HG02840 (cell line): ENCODE measurements around the gene PBX1.

Source experiments
- ATAC-seq: cut with Tn5 transposase; IDR thresholded peaks from one replicate; pipeline ENCODE4 v1.9.1; 2021; ENCODE audit warnings: mild to moderate bottlenecking, moderate library complexity, moderate number of reproducible peaks; ENCODE audit not compliant: unreplicated experiment, low FRiP score

PBX1 gene

DNA sequence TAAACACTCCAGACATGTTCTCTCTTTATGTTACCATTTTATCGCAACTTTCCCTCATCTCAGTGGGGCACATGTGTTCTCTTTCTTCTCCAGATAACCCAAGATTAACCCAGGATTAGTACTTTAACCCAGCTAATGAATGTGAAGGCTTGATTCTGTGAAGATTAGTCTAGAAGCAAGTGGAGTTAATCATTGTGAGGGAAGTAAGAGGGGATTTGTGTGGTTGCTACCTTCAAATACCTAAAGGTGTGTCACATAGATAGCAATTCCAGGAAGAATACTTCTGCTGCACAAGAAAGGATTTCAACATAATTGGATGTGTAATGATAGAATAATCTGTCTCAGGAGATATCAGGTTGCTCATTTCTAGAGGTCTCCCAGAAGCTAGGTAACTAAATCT lies 327.1 kb downstream of the PBX1 start:
- ATAC-seq: no peak

DNA sequence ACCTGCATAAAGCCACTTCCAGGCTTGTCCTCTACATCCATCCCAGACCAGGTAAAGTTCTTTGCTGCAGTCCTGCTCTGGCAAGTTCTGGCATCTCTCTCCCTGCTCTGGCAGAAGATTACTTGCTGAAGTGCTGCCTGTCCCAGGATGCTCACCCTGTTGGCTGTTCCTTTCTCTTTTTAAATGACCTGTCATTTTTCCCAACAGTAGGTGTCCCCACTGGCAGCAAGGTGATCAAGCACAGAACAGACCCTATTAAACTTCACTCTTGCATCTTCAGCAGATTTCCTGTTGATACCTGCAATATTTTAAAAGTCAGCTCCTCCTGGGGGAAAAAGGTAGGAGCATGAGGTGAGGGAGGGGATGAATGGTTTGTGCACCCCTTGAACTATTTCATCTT lies 332.6 kb downstream of the PBX1 start:
- ATAC-seq: no peak

DNA sequence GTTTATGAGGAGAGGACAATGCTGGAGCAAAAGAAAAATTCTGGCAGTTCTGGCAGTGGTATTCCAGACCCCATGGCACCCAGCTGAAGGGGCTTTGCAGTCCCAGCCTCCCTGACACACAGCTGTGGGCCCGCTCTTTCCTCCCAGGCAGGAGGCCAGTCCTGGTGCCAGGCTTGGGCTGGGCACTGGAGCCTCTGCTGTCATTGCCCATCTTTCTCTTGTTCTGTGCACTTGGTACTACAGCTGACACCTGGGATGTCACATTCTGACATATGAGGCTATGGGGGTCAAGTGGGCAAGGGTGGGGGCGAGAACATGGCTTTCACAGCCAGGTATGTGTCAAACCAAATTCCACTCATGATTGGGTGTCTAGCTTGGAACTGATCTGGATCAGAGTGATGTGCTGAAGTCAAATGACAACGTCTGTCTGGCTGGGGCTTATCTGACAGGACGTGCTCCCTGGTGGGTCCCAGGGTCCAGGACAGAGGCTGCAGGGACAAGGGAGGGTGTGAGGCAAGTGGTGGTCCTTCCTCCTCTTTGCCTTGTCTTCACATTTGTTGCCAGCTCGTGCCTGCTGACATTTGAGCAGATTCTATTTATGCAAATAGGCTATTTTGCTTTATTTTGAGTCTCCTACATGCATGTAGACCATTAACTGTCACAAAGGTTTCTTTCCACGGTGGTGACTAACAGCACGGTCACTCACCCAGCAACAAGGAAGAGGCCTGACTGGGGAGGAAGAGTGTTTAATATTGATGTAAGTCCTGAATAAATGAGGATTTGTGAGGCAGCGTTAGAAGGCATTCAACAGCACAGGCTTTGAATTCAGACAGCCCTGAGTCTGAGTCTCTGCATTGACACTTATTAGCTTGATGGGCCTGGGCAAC lies 336.3 kb downstream of the PBX1 start:
- ATAC-seq: no peak

DNA sequence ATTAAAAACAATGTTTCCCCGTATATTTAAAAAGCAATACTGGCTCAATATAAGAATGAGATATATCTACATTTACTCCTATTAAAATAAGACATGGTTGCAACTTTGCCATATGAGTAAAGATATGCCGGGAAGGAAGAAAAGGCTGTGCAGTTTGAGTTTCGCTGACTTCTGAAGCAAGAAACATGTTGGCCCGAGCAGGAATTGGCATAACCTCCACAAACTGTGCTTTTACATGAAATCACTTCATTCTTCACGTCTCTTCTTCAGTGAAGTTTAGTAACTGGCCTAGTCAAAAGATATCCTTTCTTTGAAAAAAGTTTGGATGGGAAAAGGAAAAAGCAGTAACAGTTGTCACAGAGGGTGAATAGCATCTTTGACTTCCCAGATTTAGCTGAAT lies 342.0 kb downstream of the PBX1 start:
- no peak for ATAC-seq
